SK-N-SH treated with all-trans-retinoic acid at 6 μM for 48 hours (cell line): ENCODE results near the gene ZNF836.

ENCODE experiments used
- PATZ1 ChIP-seq: fragments of 250-450 bp; sonication (Bioruptor Pico); IDR thresholded peaks from 2 replicates; pipeline ENCODE4 v1.8.0; 2020; ENCODE audit warnings: mild to moderate bottlenecking, moderate library complexity, borderline replicate concordance
- RARB ChIP-seq: fragments of 250-450 bp; sonication (Bioruptor Pico); IDR thresholded peaks from 2 replicates; pipeline ENCODE4 v1.8.0; 2021; ENCODE audit warnings: mild to moderate bottlenecking, moderate library complexity
- SNAI2 ChIP-seq: fragments of 250-450 bp; sonication (Bioruptor Pico); IDR thresholded peaks from 2 replicates; pipeline ENCODE4 v1.5.0; 2020; ENCODE audit warnings: mild to moderate bottlenecking, moderate library complexity
- TCF4 ChIP-seq: fragments of 250-450 bp; sonication (Bioruptor Pico); IDR thresholded peaks from 2 replicates; pipeline ENCODE4 v1.8.0; 2021; ENCODE audit warnings: mild to moderate bottlenecking, moderate library complexity, borderline replicate concordance
- TOX ChIP-seq: fragments of 250-450 bp; sonication (Bioruptor Pico); IDR thresholded peaks from 2 replicates; pipeline ENCODE4 v1.8.0; 2021; ENCODE audit warnings: mild to moderate bottlenecking, moderate library complexity, borderline replicate concordance
- TSHZ2 ChIP-seq: fragments of 250-450 bp; sonication (Bioruptor Pico); IDR thresholded peaks from 2 replicates; pipeline ENCODE4 v1.5.0; 2020; ENCODE audit warnings: mild to moderate bottlenecking, moderate library complexity
- ZC3H10 ChIP-seq: fragments of 250-450 bp; sonication (Bioruptor Pico); IDR thresholded peaks from 2 replicates; pipeline ENCODE4 v1.5.1; 2021; ENCODE audit warnings: mild to moderate bottlenecking, moderate library complexity
- ZFP3 ChIP-seq: fragments of 250-450 bp; sonication (Bioruptor Pico); IDR thresholded peaks from 2 replicates; pipeline ENCODE4 v1.5.0; 2020; ENCODE audit warnings: mild to moderate bottlenecking, moderate library complexity
- ZFP30 ChIP-seq: fragments of 450-650 bp; formaldehyde crosslinking; IDR thresholded peaks from 2 replicates; pipeline ENCODE4 v1.5.0; 2022; ENCODE audit warnings: mild to moderate bottlenecking, moderate library complexity

GRCh38 chr19:52196256-52196967, 25.0 kb upstream of the ZNF836 start:
- no peak for TF ChIP-seq ZC3H10 (CRISPR knock-in tag)
- no peak for TF ChIP-seq TOX
- TF ChIP-seq ZFP3 (CRISPR knock-in tag): no peak
- TF ChIP-seq TSHZ2: no peak
- no peak for TF ChIP-seq RARB (CRISPR knock-in tag)
- TF ChIP-seq PATZ1 (CRISPR knock-in tag): no peak
- no peak for TF ChIP-seq ZFP30 (CRISPR knock-in tag)
- TF ChIP-seq SNAI2: no peak
- TF ChIP-seq TCF4 (CRISPR knock-in tag): no peak
